ELR (cell line): ENCODE results near the gene CHCHD1.
"Not testable (repeated sequence)": the region's sequence is repeated elsewhere in the genome, so short reads cannot be mapped to it uniquely, and the experiment has no call there.

Source experiments
- DNase-seq: peaks from one replicate; pipeline ENCODE4 v3.0.0-alpha.2; 2015; ENCODE audit warnings: low read depth

CHCHD1 gene

DNA sequence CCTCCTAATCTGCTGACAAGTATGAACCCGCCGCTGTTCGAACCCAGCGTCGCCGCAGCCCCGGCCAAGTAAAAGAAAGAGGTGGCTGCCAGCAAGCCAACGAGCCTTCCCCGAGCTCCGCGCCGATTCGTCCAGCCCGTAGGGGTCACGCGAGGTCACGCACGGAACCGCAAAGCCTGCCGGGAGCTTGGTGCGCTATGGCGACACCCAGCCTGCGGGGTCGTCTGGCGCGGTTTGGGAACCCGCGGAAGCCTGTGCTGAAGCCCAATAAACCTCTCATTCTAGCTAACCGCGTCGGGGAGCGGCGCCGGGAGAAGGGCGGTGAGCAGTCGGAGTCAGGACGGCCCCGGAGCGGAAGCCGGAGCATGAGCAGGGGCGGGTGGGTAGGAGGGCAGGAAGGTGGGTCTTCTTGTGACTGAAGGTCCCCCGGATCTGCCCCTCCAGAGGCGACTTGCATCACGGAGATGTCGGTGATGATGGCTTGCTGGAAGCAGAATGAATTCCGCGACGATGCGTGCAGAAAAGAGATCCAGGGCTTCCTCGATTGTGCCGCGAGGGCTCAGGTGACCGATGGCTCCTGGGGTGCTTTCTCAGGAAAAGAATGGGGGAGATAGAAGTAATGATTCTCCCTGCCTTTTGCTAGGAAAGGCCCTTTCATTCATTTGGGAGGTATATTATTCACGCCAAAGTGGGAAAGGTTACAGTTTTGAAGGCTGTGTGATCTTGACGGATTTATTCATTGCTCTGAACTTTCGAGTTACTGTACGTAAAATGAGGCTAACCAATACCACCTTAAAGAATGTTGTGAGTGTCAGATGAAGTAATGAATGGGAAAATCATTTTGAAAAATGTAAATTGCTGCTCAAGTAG, at the start of gene CHCHD1:
CHCHD1 (plus strand) TSS at position 170 of the 870 bp plus-strand sequence; CDS start at position 198, 28 bp downstream.
- DNase-seq = peak; percentile 92

- DNase-seq = no peak
Observed at GRCh38 chr10:73732426-73732825, 49.4 kb upstream of the CHCHD1 start.

- no peak for DNase-seq
Observed at GRCh38 chr10:73732931-73733623, 48.8 kb upstream of the CHCHD1 start.

DNA sequence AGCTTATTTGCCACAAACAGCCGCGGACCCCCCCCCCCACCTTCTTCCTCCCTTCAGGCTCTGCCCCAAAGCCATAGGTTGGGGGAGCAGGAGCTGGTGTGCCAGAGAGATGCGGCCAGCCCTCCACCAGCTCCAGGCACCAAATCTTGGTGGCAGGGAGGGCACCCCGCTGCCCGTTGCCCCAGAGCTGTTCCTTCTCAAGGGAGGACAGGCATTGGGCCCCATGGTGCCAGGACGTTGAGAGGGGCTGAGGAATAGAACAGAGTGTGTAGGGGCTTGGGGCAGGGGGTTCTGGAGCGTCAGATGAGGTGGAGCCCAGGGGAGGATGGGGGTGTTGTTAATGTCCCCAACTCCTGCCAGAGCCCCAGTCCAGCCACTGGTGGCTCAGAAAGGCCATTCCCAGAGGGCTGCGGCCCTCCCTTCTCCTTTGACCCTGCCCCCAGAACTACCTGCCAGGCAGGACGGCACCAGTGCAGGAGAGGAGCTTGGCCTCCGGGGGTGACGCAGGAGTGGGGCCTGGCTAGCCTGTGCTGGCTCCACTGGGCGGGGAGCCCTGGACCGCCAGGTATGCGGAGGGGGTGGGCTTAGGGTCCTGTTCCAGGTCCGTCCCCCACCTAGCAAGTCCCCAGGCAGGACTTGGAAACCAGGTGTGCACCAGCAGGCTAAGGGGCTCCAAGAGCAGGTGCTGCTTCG, 47.7 kb upstream of the CHCHD1 start:
- DNase-seq = no peak

DNA sequence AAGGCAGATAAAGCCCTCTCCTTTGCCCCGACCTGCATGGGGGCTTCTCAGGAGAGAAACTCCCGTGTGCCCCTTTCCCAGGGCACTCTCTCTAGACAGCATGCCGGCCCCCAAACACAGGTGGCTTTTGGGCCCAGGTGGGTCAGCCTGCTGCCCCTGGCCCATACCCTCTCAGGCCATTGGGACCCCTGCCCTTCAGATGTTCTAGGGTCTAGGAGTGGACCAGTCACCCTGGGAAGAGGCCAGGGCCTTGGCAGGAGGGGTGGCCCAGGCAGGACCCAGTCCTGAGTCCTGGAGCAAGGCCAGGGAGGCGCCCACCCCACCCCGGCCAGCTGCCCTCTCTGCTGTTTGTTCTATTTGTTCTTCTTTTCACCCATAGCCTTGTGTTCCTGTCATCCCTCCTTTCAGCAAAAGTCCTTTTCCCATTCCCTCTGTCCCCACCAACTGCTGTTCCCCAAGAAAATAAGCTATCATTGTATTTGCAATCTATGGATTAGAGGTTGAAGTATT, 47.0 kb upstream of the CHCHD1 start:
- no peak for DNase-seq

- DNase-seq = not testable (repeated sequence)
Observed at GRCh38 chr10:73740501-73741254, 41.2 kb upstream of the CHCHD1 start.

GRCh38 chr10:73742454-73742734, 39.5 kb upstream of the CHCHD1 start:
- DNase-seq = no peak

DNA sequence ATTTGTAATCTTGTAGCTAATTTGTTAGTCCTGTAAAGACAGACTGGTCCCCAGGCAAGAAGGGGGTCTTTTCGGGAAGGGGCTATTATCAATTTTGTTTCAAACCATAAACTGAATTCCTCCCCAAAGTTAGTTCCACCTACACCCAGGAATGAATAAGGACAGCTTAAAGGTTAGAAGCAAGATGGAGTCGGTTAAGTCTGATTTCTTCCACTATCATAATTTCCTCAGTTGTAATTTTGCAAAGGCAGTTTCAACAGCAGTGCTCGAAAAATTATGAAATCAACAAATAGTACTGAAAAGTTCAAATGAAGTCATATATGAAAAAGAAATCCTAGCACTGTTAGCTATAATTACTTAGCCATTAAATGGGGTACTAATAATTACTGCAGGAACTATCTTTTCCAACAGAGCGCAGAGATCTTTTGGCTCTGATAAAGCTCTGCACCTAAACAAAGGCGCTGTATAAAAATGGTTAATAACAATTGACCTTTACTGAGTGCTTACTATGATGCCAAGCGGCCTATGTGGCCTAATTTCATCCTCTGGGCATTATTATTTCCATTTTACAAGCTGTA, 38.4 kb upstream of the CHCHD1 start:
- DNase-seq = no peak

- peak; percentile 97 for DNase-seq
Observed at GRCh38 chr10:73743905-73744663, 37.8 kb upstream of the CHCHD1 start, which contains the start of gene SEC24C. TSS of gene SEC24C (plus strand) at chr10:73744372. CDS start at chr10:73746833, 2,461 bp downstream.

GRCh38 chr10:73744664-73744975, 37.2 kb upstream of the CHCHD1 start:
- DNase-seq = peak; percentile 80

- no peak for DNase-seq
Observed at GRCh38 chr10:73746721-73747120, 35.1 kb upstream of the CHCHD1 start.

- DNase-seq = no peak
Observed at GRCh38 chr10:73750819-73751218, 31.0 kb upstream of the CHCHD1 start.

- DNase-seq = no peak
Observed at GRCh38 chr10:73756183-73756582, 25.7 kb upstream of the CHCHD1 start.

DNA sequence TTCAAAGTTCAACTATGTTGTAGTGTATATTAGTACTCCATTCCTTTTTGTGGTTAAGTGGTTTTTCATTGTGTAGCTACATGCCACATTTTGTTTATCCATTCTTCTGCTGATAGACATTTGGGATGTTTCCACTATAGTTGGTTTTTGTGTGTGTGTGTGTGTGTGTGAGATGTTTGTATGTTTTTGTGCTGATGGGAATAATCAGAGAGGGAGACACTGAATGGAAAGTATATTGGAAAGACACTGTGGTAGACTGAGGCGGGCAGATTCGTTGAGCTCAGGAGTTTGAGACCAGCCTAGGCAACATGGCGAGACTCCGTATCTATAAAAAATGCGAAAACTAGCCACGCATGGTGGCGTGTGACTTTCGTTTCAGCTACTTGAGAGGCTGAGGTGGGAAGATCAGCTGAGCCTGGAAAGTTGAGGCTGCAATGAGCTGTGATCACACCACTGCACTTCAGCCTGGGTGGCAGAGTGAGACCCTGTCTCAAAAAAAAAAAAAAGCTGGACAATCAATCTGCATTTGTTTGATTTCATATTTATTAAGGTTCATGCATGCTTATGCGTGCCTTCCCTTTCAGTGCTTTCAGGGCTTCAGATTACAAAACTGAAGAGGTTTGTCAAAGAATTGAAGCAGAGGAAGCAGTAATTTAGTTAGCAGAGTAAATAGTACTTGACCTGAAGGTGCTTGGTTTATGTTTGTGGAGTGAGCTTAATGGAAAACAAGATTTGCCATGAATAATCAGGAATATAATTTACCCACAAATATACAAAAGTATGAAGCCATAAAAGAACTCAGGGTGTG, 22.9 kb upstream of the CHCHD1 start:
- DNase-seq = no peak

DNA sequence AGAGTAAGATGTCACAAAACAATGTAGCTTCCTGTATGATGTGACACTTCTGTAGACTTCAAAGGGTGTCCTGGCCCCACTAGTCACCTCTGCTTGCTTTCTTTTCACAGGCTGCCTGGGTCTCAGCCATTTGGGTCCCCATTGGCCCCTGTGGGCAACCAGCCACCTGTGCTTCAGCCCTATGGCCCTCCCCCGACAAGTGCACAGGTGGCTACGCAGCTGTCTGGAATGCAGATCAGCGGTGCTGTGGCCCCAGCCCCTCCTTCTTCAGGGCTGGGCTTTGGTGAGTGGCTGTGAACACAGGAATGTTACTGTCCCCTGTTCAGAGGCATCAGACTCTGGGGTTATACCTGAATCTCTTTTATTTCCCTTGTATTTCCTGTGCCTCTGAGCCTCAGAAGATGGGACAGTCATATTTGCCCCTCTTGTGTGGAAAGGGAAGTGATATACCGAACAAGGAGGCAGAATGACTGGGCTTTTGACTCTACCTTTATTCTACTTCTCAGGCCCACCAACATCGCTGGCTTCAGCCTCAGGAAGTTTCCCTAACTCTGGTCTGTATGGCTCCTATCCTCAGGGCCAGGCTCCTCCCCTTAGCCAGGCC, 22.2 kb upstream of the CHCHD1 start:
- no peak for DNase-seq

DNA sequence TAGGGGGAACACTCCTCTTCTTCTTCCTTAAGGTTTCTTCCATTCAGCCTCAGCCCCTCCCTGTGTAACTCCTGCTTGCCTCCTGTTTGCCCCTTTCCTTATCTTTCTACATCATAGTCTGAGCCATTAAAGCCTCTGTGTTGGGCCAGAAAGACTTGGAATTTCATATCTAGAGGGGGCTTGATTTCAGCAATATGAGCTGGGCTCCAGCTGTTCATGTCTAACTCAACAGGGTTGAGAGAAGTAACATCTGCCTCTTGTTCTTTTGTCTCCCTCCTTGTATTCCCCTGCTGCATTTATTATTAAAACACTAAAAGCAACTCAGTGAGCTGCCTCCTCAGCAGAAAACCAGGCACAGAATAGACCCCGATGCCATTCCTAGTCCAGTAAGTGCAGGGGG, 20.1 kb upstream of the CHCHD1 start:
- no peak for DNase-seq

- DNase-seq = peak; percentile 80
Observed at GRCh38 chr10:73762915-73763314, 18.9 kb upstream of the CHCHD1 start.

- no peak for DNase-seq
Observed at GRCh38 chr10:73763343-73763742, 18.5 kb upstream of the CHCHD1 start.

DNA sequence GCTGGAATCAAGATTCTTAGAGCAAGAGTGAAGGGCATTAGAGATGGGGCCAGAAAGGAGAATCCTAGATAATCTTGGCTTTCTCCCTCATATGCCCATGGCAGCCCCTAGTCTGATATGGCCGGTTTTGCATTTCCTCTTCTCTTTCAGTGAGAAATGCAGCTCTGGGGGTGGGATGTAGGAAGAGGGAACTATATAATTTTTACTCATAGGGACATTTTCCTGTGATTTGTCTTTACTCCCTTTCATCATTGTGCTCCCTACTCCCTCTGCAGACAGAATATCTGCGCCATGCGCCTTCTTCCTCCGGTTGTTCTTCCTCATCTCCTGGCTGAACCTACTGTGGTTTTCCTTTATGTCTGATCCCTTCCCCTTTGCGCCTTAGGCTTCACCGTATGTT, 16.8 kb upstream of the CHCHD1 start:
- DNase-seq = no peak

DNA sequence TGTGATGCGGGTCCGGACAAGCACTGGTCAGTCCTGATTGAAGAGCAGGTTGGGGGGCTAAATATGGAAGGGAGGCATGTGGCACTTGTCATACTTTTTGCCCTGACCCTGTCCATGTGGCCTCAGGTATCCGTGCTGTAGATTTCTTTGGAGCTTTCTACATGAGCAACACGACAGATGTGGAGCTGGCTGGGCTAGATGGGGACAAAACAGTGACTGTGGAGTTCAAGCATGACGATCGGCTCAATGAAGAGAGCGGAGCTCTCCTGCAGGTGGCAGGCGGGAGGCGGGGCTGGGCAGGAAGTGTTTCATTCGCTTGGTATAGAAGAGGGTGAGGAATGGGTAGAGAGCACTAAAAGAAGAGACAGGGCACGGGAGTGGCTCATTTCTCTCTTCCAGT, 13.0 kb upstream of the CHCHD1 start:
- no peak for DNase-seq
